Suppressor macrophage (primary cell): ENCODE data around the gene PTX3.

Experiments
- DNase-seq, 4 experiments: peaks; one replicate each; pipeline ENCODE4 v3.0.0-alpha.2; 2020 to 2022
- total RNA-seq, 17 experiments: gene quantifications; one replicate each; lab custom pipeline; 2026; ENCODE audit warnings: mixed read lengths in 6 of 17, inconsistent platforms in 3 of 17; lab: John Stamatoyannopoulos, UW

Gene PTX3
- total RNA-seq, result 7.0 to 2,826 (median 33.5) reads per million in 17 experiments

DNA sequence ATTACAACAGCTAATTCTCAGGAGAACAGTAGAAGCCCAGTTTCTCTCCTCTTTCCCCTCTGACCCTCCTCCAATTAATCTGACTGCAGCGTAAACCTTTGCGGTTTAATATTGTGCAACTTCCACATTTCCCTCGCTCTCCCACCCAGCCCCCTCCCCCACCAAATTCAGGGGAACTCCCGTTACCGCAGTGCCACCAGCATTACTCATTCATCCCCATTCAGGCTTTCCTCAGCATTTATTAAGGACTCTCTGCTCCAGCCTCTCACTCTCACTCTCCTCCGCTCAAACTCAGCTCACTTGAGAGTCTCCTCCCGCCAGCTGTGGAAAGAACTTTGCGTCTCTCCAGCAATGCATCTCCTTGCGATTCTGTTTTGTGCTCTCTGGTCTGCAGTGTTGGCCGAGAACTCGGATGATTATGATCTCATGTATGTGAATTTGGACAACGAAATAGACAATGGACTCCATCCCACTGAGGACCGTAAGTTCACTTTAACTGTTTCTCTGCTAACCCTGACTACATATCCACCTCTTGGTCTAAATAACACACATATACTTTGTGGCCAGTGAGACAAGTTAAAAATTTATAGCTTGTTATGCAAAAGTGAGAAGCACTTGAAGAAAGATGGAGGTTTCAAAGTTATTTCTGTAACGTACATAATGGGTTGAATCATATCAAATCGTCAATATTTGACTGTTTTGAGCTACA lies at the start of gene PTX3:
PTX3 (plus strand) TSS at position 268 of the 709 bp plus-strand sequence; CDS start at position 352, 84 bp downstream.
- peak; percentile 77 to 89 (median 85) for DNase-seq

DNA sequence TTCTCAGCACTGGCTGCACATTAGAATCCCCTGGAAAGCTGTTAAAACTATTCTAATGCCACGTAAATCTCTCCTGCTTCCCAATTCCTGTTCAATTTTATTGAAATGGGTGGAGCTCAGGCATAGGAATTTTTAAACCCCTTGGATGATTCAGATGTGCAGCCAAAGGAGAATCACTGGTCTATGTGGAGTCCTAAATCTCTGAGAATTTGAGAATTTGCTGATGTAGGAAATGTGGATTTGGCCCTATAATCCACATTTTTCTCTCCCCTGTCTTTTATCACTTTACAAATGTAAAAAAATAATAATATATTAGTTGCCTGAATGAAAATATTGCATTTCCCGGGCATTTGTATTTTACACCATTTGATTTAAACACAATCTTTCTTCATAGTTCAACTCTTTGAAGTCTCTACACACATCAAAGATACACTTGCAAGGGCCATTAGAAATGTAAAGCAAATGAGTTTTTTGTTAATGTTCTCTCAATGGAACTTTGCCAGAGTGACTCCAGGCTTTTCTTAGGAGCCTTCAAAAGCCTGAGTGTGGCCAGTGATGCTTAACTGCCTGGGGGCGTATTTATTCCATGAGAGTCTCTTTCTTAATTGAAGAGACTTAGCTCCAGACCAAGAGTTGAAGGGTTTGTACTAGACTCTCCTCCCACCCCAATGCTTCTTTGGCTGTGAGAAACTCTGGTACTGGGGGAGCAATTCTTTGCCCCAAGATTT lies 48.8 kb upstream of the PTX3 start:
- DNase-seq, result no peak

DNA sequence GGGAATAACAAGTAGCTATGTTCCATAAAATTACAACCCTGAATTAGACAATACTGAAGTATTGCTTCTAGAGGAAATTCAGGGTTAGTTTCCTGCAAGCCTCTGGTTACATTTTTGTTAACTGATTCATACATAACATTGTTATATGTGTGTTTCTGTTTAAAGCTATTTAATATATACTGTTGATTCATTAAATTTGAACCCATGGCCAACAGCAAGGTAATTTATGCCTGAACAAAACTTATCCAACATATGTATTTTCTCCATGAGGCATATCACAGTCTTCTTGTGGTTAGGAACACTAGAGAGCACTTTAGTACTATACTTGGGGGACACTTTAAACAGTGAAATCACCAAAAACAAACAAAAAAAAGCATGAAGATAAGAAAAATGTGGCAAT lies 47.7 kb upstream of the PTX3 start:
- no peak for DNase-seq

DNA sequence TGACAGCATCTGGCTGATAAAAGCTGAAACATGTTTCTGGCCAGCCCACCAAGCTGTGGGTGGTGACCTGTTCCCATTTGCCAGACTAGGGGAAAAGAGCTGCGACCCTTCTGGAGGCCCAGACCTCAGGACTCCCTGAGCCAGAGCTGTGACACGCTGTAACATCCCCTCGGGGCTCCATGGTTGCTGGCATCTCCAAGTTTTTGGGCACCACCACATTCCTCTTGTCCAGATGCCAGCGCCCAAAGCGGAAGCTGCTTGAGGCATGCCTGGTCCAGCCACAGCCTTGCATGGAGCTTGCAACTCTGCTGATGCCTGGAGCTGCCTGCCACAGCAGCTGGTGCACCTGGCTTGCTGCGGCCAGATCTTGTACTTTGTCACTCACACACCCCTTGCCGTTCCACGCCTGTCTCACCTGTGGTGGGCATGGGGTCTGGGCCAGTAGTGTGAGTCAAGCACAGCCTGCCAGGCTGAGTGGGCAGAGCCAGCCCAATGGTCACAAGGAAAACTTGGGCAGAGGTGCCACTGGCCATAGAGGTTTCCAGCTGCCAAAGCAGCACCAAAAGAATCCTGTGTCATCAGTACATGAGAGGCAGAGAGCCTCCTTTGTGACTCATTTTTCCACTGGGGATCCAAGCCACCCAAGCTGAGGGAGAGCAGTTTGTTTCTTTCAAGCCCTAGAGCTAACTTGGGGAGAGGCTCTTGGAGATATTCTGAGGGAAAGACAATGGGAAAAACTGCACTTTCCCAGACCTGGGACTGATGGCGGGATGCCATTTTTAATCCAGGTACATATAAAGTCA lies 45.7 kb upstream of the PTX3 start:
- no peak for DNase-seq

DNA sequence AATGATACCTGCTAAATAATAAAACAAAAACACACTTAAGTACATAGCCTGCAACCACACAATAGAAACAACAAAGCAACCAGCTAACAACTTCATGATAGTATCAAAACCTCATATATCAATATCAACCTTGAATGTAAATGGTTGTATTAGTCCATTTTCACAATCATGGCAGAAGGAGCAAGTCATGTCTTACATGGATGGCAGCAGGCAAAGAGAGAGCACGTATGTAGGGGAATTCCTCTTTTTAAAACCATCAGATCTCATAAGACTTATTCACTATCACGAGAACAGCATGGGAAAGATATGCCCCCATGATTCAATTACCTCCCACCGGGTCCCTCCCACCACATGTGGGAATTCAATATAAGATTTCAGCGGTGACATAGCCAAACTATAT lies 44.5 kb upstream of the PTX3 start:
- DNase-seq, result no peak

DNA sequence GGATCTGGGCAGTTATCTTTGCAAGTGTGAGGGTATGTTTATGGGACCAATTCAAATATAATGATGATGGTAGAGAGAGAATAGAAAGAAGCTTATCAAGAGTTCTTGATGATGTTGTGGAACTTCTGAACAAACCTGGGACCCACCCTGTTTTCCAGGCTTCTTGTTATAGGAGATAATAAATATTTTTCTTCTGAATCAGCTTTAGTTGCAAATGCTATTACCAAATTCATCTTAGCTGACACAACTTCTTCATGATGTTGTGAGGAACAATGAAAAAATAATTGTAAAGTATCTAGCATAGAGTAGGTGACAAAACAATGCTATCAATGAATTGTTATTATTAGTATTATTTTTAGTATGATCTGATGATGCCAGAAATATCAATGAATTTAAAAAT lies 43.5 kb upstream of the PTX3 start:
- DNase-seq, result no peak

DNA sequence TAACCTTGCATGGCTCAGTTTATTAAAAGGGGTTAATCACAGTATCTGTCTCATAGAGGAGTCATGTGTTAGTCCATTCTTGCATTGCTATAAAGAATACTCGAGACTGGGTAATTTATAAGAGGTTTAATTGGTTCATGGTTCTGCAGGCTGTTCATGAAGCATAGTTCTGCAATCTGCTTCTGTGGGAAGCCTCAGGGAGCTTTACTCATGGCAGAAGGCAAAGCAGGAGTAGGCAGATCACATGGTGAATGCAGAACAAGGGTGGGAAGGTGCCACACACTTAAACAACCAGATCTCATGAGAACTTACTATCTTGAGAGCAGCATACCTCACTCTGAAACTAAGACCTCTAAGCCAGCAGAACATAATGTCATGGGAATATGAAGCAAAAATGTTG lies 42.2 kb upstream of the PTX3 start:
- DNase-seq, result peak; percentile 56 to 80 (median 74)

DNA sequence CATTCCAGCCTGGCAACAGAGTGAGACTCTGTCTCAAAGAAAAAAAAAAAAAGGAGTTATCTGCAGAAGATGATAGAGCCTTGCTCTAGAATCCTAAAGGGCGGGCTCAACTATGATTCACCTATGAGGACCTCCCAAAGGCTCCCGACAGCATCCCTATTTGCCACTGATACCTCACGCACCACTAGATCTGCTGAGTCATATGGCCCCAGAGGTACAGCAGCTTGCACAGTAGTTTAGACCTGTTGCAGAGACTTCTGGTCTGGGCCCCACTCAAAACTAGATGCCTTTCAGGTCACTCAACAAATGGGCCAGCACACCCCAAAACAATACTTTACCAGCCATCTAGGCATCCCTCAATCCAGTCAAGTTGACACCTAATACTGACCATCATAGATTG lies 38.1 kb upstream of the PTX3 start:
- DNase-seq, result no peak

DNA sequence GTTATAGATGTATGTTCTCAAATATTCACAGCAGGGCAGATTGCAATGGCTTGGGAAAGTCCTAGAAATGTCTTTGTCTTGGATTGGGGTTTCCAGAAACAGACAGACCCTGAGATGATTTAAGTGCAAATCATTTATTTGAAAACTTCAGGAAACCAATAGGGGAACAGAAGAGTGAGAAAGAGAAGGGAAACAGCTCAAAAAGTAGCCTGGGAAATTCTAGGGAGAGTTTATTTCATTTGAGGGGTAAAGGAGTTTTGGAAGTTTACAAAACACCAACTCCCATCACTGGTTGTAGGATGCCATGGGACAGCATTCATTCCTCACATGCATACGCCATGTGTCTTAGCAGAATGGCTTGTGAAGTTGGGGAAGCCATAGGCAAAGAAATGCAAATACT lies 32.3 kb upstream of the PTX3 start:
- DNase-seq, result no peak

DNA sequence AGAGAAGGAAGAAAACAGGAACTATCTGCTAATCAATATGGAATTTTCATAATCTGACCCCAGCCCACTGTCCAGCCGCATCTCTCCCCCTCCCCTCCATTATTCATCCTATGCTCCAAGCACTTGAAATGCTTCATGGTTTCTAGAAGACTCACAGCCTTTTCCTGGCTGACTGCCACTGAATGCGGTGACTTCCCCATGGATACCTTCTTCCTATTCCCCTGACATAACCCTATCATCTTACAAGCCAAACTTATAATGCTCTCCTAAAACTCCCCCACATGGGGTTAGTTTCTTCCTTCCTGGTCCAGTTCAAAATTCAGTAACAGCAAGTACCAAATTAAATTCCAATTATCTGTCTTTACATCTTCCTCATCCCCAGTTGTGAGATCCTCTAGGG lies 31.2 kb upstream of the PTX3 start:
- peak in 1 of 4 experiments; percentile 25 for DNase-seq

DNA sequence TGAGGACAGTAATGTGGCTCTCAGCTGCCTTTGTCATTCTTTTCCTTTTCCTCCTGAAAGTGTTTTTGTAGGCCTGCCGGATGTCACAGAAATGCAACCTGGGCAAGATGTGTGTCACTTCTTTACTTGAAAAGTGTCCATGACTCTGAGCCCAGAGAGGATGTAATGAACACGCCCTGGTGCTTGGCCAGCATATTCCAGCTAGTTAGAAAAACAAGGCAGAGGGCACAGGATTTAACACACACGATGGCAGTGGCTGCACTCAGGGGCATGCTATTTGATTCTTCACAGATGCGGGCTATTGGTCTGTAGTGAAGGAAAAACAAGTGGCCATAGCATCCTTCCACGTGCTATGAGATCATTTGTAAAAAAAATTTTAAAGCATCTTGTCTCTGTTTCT lies 30.3 kb upstream of the PTX3 start:
- no peak for DNase-seq

DNA sequence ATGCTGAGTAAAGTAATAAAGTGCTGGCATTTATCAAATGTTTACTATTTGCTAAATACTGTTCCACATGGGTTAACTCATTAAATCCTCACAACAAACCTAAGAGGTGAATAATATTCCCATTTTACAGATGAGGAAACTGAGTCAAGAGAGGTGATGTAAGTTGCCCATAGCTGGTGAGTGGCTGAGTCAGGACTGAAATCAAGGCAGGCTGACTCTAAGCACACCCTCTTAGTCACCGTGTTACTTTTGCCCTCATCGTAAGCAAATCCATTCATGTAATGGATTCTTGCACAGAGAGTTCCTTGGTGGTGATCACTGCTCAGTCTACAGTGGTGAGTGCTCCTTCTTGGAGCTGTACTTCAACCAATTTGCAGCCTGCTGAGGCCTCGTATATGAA lies 28.9 kb upstream of the PTX3 start:
- DNase-seq, result no peak

DNA sequence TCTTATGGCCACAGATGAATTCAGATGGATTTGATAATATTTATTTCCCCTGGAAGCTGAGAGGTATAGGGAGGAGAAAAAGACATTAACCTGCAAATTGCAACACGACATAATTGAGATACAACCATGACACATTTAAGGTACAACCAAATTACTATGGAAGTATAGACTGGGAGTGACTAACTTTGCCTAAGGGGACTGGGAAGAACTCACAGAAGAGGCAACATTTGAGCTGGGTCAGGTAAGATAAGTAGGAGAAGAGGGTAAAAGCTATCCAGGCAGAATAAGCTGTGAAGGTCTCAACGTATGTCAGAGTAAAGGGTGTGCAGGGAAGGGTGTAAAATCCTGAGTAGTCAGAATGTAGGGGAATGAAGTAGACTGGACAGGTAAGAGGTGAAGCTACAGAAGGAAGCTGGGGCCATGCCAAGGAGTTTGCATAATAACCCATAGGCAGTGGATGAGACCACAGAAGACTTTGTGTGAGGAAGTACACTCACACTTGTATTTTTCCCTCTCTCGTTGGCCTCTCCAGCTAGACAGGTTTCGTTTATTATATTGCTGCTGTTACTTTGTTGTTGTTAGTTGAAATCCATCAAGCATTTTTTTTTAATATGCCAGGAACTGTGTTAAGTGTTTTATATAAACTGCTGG lies 28.0 kb upstream of the PTX3 start:
- no peak for DNase-seq

DNA sequence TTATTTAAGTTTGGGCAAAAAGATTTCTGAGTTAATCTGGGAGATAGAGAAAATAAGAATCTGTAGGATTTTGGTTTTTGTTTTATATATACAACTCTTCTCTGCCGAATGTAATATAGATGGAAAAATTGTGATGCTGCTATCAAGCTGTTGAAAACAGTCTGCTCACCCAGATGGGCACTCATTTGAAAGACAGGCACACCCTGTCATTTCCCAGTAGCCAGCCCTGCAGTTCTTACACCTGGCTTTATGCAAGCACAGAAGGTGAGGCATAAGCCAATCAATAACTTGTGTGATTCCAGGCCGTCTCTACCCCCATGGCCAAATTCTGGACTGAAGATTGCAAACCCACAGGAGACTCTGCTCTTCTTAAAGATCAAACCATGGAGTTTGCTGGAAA lies 27.1 kb upstream of the PTX3 start:
- DNase-seq, result no peak

DNA sequence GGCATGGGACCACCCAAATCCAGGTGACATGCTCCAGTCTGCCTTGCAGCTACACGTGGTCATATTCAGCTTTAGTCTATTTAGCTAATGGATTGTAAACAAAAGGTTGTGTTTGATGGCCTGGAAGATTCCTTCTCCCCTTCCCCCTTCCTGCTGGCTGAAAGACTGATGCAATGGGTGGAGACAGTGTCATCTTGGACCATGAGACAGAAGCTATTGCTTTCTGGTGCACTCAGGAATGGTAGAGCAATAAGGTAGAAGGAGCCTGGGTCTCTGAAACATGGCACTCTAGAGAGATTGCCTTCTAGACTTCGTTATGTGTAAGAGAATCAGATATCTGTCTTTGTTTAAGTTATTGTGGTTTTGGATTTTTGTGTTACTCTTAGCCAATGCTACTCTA lies 25.7 kb upstream of the PTX3 start:
- no peak for DNase-seq

DNA sequence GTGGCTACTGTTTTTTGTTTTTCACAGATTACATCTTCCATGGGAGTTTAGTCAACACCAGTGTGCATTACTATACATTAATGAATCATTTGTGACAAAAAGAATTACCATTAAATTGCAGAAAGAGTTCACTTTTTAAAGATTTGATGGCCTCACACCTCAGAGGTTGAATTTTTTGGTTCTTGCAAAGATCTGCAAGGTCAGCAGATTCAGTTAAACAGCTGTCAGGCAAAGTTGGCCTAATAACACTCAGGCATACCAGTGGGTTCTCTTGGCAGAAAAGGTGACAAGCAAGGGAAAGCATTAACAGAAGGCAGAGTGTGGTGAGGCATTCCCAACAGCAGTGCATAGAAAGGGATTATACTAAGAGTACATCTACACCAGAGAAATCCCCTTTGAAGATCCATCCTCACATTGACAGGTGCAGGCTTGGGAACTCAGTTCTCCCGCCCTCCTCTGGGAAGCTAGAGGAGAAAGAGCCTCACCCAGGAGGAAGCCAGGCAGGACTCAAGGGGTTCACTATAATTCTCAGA lies 24.3 kb upstream of the PTX3 start:
- no peak for DNase-seq

DNA sequence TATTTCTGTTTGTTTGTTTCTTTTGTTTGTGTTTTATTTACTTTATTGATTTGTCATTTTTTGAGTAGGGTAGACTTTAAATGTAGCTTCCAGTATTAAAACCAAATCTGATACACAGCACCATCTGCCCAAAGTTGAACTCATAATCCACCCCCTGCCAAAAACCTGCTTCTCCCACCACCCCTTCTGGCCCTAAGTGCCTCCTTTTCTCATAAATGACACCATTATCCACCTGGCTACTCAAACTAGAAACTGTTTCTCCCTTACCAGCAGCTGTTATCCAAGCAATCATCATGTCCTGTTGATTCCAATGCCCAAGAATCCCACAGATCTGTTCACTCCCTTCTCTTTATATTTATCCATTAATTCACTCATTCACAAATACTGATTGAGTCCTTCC lies 21.8 kb upstream of the PTX3 start:
- no peak for DNase-seq

DNA sequence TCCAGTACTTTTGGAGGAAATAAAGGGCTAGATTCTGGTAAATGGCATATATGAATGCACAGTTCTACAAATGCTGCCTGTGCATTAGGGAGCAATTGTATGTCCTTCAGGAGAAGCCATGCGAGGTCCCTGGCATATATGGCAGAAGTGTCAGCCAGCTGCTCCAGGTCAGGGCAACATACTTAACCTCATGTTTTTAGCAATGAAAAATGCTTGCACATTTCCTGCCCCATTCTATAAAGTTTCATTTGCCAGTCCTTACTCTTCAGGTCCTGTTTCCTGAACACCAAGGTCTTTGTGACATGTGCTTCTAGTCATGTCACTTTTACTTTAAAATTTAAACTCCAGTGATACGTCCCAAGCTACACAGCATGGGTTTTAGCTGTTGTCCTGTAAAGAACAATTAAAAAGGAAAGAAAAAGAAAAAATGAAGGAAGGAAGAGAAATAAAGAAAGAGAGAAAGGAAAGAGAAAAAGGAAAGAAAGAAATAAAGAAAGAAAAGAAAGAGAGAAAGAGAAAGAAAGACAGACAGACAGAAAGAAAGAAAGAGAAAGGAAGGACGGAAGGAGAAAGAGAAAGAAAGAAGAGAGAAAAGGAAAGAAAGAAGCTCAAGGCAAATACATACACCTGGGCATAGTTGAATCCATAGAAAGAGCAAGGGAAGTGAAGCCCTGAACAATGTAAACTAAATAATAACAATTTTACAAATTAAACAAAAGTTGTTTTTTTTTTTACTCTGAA lies 20.1 kb upstream of the PTX3 start:
- DNase-seq, result no peak

DNA sequence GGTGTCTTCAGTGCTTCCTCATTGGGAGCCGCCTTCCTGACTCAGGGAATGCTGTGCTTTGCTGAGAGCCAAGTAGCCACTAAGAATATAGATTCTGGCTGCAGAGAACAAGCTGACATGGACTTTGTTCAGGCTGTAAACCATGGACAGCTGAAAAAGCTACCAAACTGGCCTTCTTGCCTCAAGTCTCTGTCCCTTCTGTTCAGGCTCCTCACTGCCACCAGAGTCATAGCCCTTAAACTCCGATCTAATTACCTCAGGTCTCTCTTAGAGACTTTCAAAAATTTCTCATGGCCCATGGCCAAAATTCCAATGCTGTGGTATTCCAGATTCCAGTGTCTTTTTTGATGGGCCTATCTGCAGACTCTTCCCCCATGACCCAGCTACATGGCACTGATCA lies 19.4 kb upstream of the PTX3 start:
- no peak for DNase-seq

DNA sequence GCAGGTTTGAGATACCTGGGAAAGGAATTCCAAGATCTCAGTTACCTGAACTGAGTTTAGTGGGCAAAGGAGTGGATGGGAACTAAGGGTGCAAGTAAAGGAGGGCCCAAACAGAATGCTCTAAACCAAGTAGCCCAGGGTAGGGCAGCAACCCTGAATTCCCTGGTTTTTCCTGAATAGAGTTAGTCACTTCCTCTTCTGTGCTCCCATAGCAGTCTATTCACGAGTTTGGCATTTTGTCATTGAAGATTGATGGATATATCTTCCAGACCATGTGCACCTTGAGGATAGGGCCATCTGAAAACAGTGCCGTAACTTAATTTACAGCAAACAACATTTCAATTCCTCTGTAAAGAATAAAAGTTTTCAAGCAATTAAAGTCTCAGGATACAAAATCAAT lies 18.5 kb upstream of the PTX3 start:
- no peak for DNase-seq

DNA sequence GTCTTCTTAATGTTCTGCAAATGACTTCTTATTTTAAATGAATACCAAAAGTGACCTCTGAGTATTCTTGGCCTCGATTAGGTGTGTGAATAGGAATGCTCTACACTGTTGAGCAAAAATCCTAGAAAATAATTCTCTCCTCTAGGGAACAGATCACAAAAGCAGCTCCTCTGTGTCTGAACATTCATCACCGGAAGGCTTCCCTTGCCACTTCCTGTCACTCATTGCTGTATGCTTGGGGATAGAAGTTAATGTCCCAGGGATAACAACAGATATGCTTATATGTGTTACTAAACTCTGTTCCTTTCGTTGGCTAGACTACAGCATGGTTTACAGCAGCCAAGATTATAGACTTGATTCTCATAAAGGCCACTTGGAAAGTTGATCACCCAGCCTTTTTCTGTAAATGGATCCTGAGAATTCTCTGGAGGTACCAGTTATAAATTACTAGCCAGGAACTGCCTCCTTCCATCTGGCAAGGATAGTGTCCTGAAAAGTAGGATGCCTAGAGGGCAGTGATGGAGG lies 16.0 kb upstream of the PTX3 start:
- no peak for DNase-seq

DNA sequence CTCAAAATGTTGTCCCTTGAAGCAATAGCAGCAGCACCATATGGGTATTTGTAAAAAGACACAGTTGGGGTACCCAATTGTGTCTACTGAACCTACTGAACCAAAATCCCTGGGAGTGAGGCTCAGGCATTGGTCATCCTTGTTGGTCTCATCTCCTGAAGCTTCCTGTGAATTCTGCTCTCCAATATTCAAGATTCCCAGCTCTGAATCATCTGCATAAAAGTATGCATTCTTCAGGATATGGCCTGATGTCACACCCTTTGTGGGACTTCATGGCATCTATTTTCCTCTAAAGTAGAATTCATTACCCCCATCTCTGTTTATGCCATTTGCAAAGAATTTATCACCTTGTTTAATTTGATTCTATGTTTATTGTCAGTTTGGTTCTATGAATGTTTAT lies 13.3 kb upstream of the PTX3 start:
- DNase-seq, result no peak
